Measurements from ENCODE around the gene GRIK1.

DNA sequence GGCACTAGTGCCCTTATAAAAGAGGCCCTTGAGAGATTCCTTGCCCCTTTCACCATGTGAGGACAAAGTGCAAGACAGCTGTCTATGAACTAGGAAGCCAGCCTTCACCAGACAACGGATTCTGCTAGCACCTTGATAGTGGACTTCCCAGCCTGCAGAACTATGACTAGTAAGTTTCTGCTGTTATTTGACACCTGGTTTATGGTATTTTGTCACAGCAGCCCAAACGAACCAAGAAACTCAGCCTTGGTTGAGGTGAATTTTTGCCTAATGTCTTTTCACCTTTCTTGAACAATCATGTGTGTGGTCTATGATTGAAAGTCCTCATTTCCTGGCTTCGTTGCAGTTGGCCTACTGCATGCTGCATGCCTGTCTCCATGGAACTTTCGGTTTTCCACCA lies 302.2 kb downstream of the GRIK1 start:
- TF ChIP-seq POLR2AphosphoS5 (IDR thresholded peaks at IDR 0.05; ENCODE audit: borderline replicate concordance, low read depth, low read length): no peak
- no peak for TF ChIP-seq EZH2 (IDR thresholded peaks at IDR 0.05)

Measured in SK-N-MC (cell line).